IMR-90 (cell line): ENCODE data around the gene ZNF146. TPM values are rescaled to one million over a fixed set of nuclear protein-coding genes. Genes with fewer than 3 reads are reported as not detected.
"Not testable (repeated sequence)": the region's sequence is repeated elsewhere in the genome, so short reads cannot be mapped to it uniquely, and the experiment has no call there.

Experiments
- ATAC-seq: fragments of 200-7000 bp; cut with Tn5 transposase; 2 replicates; pipeline ENCODE4 v1.9.1; 2020; ENCODE audit warnings: low read depth, mild to moderate bottlenecking, moderate library complexity
- BruUV-seq: library from RNA; stranded (reverse); fragments of 400-500 nt; replicated peaks from 2 replicates; lab custom pipeline; 2021; lab: Mats Ljungman, UMichigan
- CTCF ChIA-PET: fragments of 300-600 bp; formaldehyde crosslinking; extraction: SDS; loops from one replicate; lab custom pipeline; 2021; ENCODE audit warnings: antibody characterized with exemption; lab: Yijun Ruan, JAX
- POLR2A ChIA-PET: fragments of 300-600 bp; sonication (Branson Sonifier 250); formaldehyde crosslinking; loops from one replicate; lab custom pipeline; 2022; ENCODE audit warnings: antibody characterized with exemption; ENCODE audit not compliant: unreplicated experiment; lab: Charles Lee
- DNase-seq: peaks from one replicate; pipeline ENCODE4 v3.0.0; 2013
- H2AFZ ChIP-seq: replicated peaks from 2 replicates; pipeline ENCODE3; 2013; ENCODE audit warnings: low read length, mild to moderate bottlenecking; ENCODE audit not compliant: poor library complexity
- H2AK5ac ChIP-seq: 2 replicates; pipeline ENCODE4 v1.6.1; 2013; ENCODE audit warnings: low read depth, low read length, inconsistent platforms
- H2AK9ac ChIP-seq: replicated peaks from 2 replicates; pipeline ENCODE3; 2013; ENCODE audit warnings: mild to moderate bottlenecking, low read depth, low read length, moderate library complexity; ENCODE audit not compliant: poor library complexity
- H2BK120ac ChIP-seq: 2 replicates; pipeline ENCODE4 v1.6.1; 2013; ENCODE audit warnings: low read depth, low read length, inconsistent platforms
- H2BK15ac ChIP-seq: 3 replicates; pipeline ENCODE4 v1.6.1; 2013; ENCODE audit warnings: low read depth, low read length, inconsistent platforms
- H2BK20ac ChIP-seq: 2 replicates; pipeline ENCODE4 v1.6.1; 2013; ENCODE audit warnings: low read depth, mild to moderate bottlenecking, inconsistent platforms, low read length, moderate library complexity
- H2BK5ac ChIP-seq: 2 replicates; pipeline ENCODE4 v1.6.1; 2013; ENCODE audit warnings: mild to moderate bottlenecking, low read depth, low read length, inconsistent platforms; ENCODE audit not compliant: poor library complexity, severe bottlenecking
- H3K14ac ChIP-seq: replicated peaks from 2 replicates; pipeline ENCODE4 v1.6.1; 2013; ENCODE audit warnings: low read depth, low read length, inconsistent platforms
- H3K18ac ChIP-seq: 2 replicates; pipeline ENCODE4 v1.6.1; 2013; ENCODE audit warnings: low read depth, low read length, control low read depth
- H3K23ac ChIP-seq: 2 replicates; pipeline ENCODE4 v1.6.1; 2013; ENCODE audit warnings: low read depth, low read length, inconsistent platforms
- H3K27ac ChIP-seq: 2 replicates; pipeline ENCODE4 v1.5.1; 2013; ENCODE audit warnings: mild to moderate bottlenecking, control low read depth, low read length; ENCODE audit not compliant: insufficient read depth
- H3K27me3 ChIP-seq: 2 replicates; pipeline ENCODE4 v1.6.1; 2013; ENCODE audit warnings: low read length; ENCODE audit not compliant: control insufficient read depth, insufficient read depth
- H3K36me3 ChIP-seq: 2 replicates; pipeline ENCODE4 v1.6.1; 2013; ENCODE audit warnings: low read length, mixed read lengths; ENCODE audit not compliant: control insufficient read depth, insufficient read depth
- H3K4ac ChIP-seq: 2 replicates; pipeline ENCODE4 v1.6.1; 2013; ENCODE audit warnings: low read depth, low read length, inconsistent platforms
- H3K4me1 ChIP-seq: 2 replicates; pipeline ENCODE4 v1.6.1; 2013; ENCODE audit warnings: low read length, mixed read lengths; ENCODE audit not compliant: control insufficient read depth, insufficient read depth
- H3K4me2 ChIP-seq: 2 replicates; pipeline ENCODE4 v1.6.1; 2013; ENCODE audit warnings: low read depth, mild to moderate bottlenecking, control low read depth, low read length, moderate library complexity
- H3K4me3 ChIP-seq: 2 replicates; pipeline ENCODE4 v1.5.1; 2013; ENCODE audit warnings: low read depth, mild to moderate bottlenecking, control low read depth, low read length, moderate library complexity; ENCODE audit not compliant: insufficient read depth
- H3K56ac ChIP-seq: 2 replicates; pipeline ENCODE4 v1.6.1; 2013; ENCODE audit warnings: low read length, inconsistent platforms; ENCODE audit not compliant: insufficient read depth; ENCODE audit errors: extremely low read depth
- H3K79me1 ChIP-seq, 2 experiments: 2 replicates each; pipeline ENCODE4 v1.6.1; 2013; ENCODE audit warnings: low read length in 2 of 2, inconsistent platforms in 1 of 2, low read depth in 1 of 2
- H3K9ac ChIP-seq: 2 replicates; pipeline ENCODE4 v1.6.1; 2013; ENCODE audit warnings: low read depth, low read length, control low read depth
- H3K9me1 ChIP-seq: 2 replicates; pipeline ENCODE4 v1.6.1; 2013; ENCODE audit warnings: low read length, inconsistent platforms; ENCODE audit not compliant: insufficient read depth
- H3K9me3 ChIP-seq: 2 replicates; pipeline ENCODE4 v1.6.1; 2013; ENCODE audit warnings: low read length; ENCODE audit not compliant: control insufficient read depth, insufficient read depth
- H4K20me1 ChIP-seq: 2 replicates; pipeline ENCODE4 v1.6.1; 2013; ENCODE audit warnings: low read length, inconsistent platforms; ENCODE audit not compliant: insufficient read depth
- H4K5ac ChIP-seq: 2 replicates; pipeline ENCODE4 v1.6.1; 2013; ENCODE audit warnings: mild to moderate bottlenecking, low read depth, low read length, control low read depth
- H4K8ac ChIP-seq, 2 experiments: 2 replicates each; pipeline ENCODE4 v1.6.1; 2013; ENCODE audit warnings: low read depth in 2 of 2, low read length in 2 of 2, control low read depth in 1 of 2, inconsistent platforms in 1 of 2
- H4K91ac ChIP-seq: 2 replicates; pipeline ENCODE4 v1.6.1; 2013; ENCODE audit warnings: low read depth, low read length, inconsistent platforms; ENCODE audit not compliant: insufficient read depth
- WGBS, 2 experiments: methylation state at CpG; one replicate each; pipeline versions ENCODE4 v1.1.5 to v1.1.7; 2013; ENCODE audit warnings: missing lambda C conversion rate in 2 of 2; ENCODE audit not compliant: insufficient read length in 1 of 2; ENCODE audit errors: extremely low coverage in 2 of 2; 5-methylcytosine and 5-hydroxymethylcytosine counted together
- dilution Hi-C: fragments of 300-500 bp; cut with HindIII; formaldehyde crosslinking; loops from one replicate; pipeline ENCODE4 v1.14.3; 2018; ENCODE audit warnings: low sequenced_read_pairs; ENCODE audit not compliant: unreplicated experiment
- in situ Hi-C: fragments of 300-500 bp; cut with MboI; formaldehyde crosslinking; loops from 3 replicates; pipeline ENCODE4 v1.14.3; 2019; ENCODE audit warnings: low sequenced_read_pairs, inconsistent platforms, mixed read lengths
- intact Hi-C: fragments of 100-400 bp; cut with micrococcal nuclease; formaldehyde crosslinking; loops from 2 replicates; pipeline ENCODE4 v1.10.0; 2022
- microRNA-seq, 2 experiments: library from miRNA; stranded (forward) in 1 of 2; unstranded in 1 of 2; fragments of 10-50 nt in 1 of 2; fragments of <30 nt in 1 of 2; gene quantifications in 1 of 2; microRNA quantifications in 1 of 2; one replicate each; pipeline versions ENCODE3 to v1.1.0; 2013 to 2020; ENCODE audit not compliant: insufficient read depth in 1 of 2, insufficient read length in 1 of 2, unreplicated experiment in 1 of 2
- polyA plus RNA-seq, 3 experiments: library from polyadenylated mRNA; depleted of rRNA; stranded (reverse); fragments of >200 nt; gene quantifications; 2 replicates each; pipeline ENCODE4 v1.2.3, GENCODE V29; 2012; ENCODE audit warnings: low replicate concordance in 1 of 3
- small RNA-seq, 5 experiments: library from RNA; depleted of rRNA; stranded (forward); fragments of <200 nt; gene quantifications; one replicate each; pipeline ENCODE3, GENCODE V24; 2012
- total RNA-seq: library from RNA; depleted of rRNA; stranded (reverse); fragments of >200 nt; gene quantifications from 2 replicates; pipeline ENCODE4 v1.2.3, GENCODE V29; 2012; rRNA removed

Gene ZNF146
- total and polyA plus RNA-seq, 2 of the 4 experiments (the other 2 are of a cell fraction) = 61.6 to 106 TPM

GRCh38 chr19:36269295-36269694 lies 54.4 kb downstream of the ZNF146 start:
- H3K9me1 ChIP-seq, H3K9ac ChIP-seq, H3K79me1 ChIP-seq, H2BK120ac ChIP-seq, DNase-seq, H4K8ac ChIP-seq, H2AK9ac ChIP-seq, H2BK15ac ChIP-seq, H4K5ac ChIP-seq, dilution Hi-C loops, POLR2A ChIA-PET, in situ Hi-C loops, H3K4ac ChIP-seq, H2AFZ ChIP-seq, H3K27ac ChIP-seq, H3K18ac ChIP-seq, H2BK5ac ChIP-seq, H3K36me3 ChIP-seq, H3K27me3 ChIP-seq, BruUV-seq, ATAC-seq, H2BK20ac ChIP-seq, H2AK5ac ChIP-seq, H4K91ac ChIP-seq, H3K4me3 ChIP-seq, H4K20me1 ChIP-seq, H3K14ac ChIP-seq, CTCF ChIA-PET, H3K4me2 ChIP-seq, intact Hi-C loops, H3K4me1 ChIP-seq, H3K56ac ChIP-seq, H3K23ac ChIP-seq: not testable (repeated sequence)
- H3K9me3 ChIP-seq = peaks cover 14% of the 10 kb centered on the region; the same call in 1 of the 2 replicates
- no CpG with 5 or more reads among the region's 29 CpGs for WGBS, 2 experiments

Small RNAs within 50 kb of the gene (microRNA-seq; reads per million reads assigned to microRNA genes)
- gene RF00019 (ENCODE audit: insufficient read depth, insufficient read length) = not detected

Small RNAs within 50 kb of the gene (small RNA-seq; reads per million reads assigned to genes)
- 0 reads per million in 5 experiments for gene RF00019

Other genes starting within 250 kb of the ZNF146 start
- 4.8 and 5.0 TPM in 2 replicates for gene SDHAF1, start 219.9 kb upstream of the ZNF146 start, total RNA-seq
- 9.9 and 13.2 TPM in 2 replicates for gene SDHAF1, start 219.9 kb upstream of the ZNF146 start, polyA plus RNA-seq (2012; rRNA removed)
- gene SYNE4, start 206.3 kb upstream of the ZNF146 start, total RNA-seq = not detected in 2 replicates
- 0.27 and 0.34 TPM in 2 replicates for gene SYNE4, start 206.3 kb upstream of the ZNF146 start, polyA plus RNA-seq (2012; rRNA removed)
- gene ALKBH6, start 200.9 kb upstream of the ZNF146 start, total RNA-seq = 10.3 and 12.9 TPM in 2 replicates
- gene ALKBH6, start 200.9 kb upstream of the ZNF146 start, polyA plus RNA-seq (2012; rRNA removed) = 38.7 and 42.7 TPM in 2 replicates
- 5.0 and 5.4 TPM in 2 replicates for gene CLIP3, start 182.2 kb upstream of the ZNF146 start, total RNA-seq
- gene CLIP3, start 182.2 kb upstream of the ZNF146 start, polyA plus RNA-seq (2012; rRNA removed) = 24.4 and 28.7 TPM in 2 replicates
- 1.8 and 2.2 TPM in 2 replicates for gene THAP8, start 160.8 kb upstream of the ZNF146 start, total RNA-seq
- 5.9 and 7.2 TPM in 2 replicates for gene THAP8, start 160.8 kb upstream of the ZNF146 start, polyA plus RNA-seq (2012; rRNA removed)
- gene WDR62, start 160.2 kb upstream of the ZNF146 start, total RNA-seq = 4.5 and 5.0 TPM in 2 replicates
- gene WDR62, start 160.2 kb upstream of the ZNF146 start, polyA plus RNA-seq (2012; rRNA removed) = 7.0 and 8.2 TPM in 2 replicates
- not detected in 2 replicates for gene OVOL3, start 104.0 kb upstream of the ZNF146 start, total RNA-seq
- gene OVOL3, start 104.0 kb upstream of the ZNF146 start, polyA plus RNA-seq (2012; rRNA removed) = not detected in 2 replicates
- gene POLR2I, start 100.2 kb upstream of the ZNF146 start, total RNA-seq = 35.8 and 48.3 TPM in 2 replicates
- gene POLR2I, start 100.2 kb upstream of the ZNF146 start, polyA plus RNA-seq (2012; rRNA removed) = 59.7 and 105 TPM in 2 replicates
- 182 and 185 TPM in 2 replicates for gene TBCB, start 99.6 kb upstream of the ZNF146 start, total RNA-seq
- 269 and 315 TPM in 2 replicates for gene TBCB, start 99.6 kb upstream of the ZNF146 start, polyA plus RNA-seq (2012; rRNA removed)
- 436 and 504 TPM in 2 replicates for gene CAPNS1, start 75.0 kb upstream of the ZNF146 start, total RNA-seq
- 988 and 1,060 TPM in 2 replicates for gene CAPNS1, start 75.0 kb upstream of the ZNF146 start, polyA plus RNA-seq (2012; rRNA removed)
- gene COX7A1, start 62.7 kb upstream of the ZNF146 start, total RNA-seq = 0.54 and 1.1 TPM in 2 replicates
- gene COX7A1, start 62.7 kb upstream of the ZNF146 start, polyA plus RNA-seq (2012; rRNA removed) = 6.9 and 8.4 TPM in 2 replicates
- gene ZNF565, start 441 bp upstream of the ZNF146 start, total RNA-seq = 6.4 and 7.5 TPM in 2 replicates
- 2.1 and 2.3 TPM in 2 replicates for gene ZNF565, start 441 bp upstream of the ZNF146 start, polyA plus RNA-seq (2012; rRNA removed)
- 2.0 and 2.2 TPM in 2 replicates for gene ZFP14, start 164.1 kb downstream of the ZNF146 start, total RNA-seq
- gene ZFP14, start 164.1 kb downstream of the ZNF146 start, polyA plus RNA-seq (2012; rRNA removed) = 0.46 and 0.67 TPM in 2 replicates
- gene ZFP82, start 203.5 kb downstream of the ZNF146 start, total RNA-seq = 3.9 and 5.0 TPM in 2 replicates
- 1.4 and 1.6 TPM in 2 replicates for gene ZFP82, start 203.5 kb downstream of the ZNF146 start, polyA plus RNA-seq (2012; rRNA removed)